Brain microvascular endothelial cell (primary cell): ENCODE results near the gene GLS.

ENCODE experiments used
- DNase-seq: peaks from one replicate; pipeline ENCODE4 v3.0.0-alpha.2; 2020
- H3K27ac ChIP-seq: fragments of 250-450 bp; sonication (Bioruptor Pico); 2 replicates; pipeline ENCODE4 v1.5.1; 2020; ENCODE audit warnings: mild to moderate bottlenecking, moderate library complexity
- H3K27me3 ChIP-seq: fragments of 250-450 bp; sonication (Bioruptor Pico); replicated peaks from 2 replicates; pipeline ENCODE4 v1.5.1; 2020; ENCODE audit warnings: mild to moderate bottlenecking
- H3K36me3 ChIP-seq: fragments of 250-450 bp; sonication (Bioruptor Pico); replicated peaks from 2 replicates; pipeline ENCODE4 v1.5.1; 2020; ENCODE audit warnings: mild to moderate bottlenecking
- H3K4me3 ChIP-seq: 2 replicates; pipeline ENCODE4 v1.5.1; 2011; ENCODE audit warnings: low read depth, mild to moderate bottlenecking, control low read depth, low read length, moderate library complexity
- CTCF ChIP-seq: IDR thresholded peaks from 2 replicates; pipeline ENCODE4 v1.5.1; 2011; ENCODE audit warnings: low read depth, mild to moderate bottlenecking, moderate library complexity, low read length, control low read depth, inconsistent platforms; ENCODE audit errors: missing control alignments
- in situ Hi-C: cut with HindIII; loops from 2 replicates; pipeline ENCODE4 v1.10.0; 2017; ENCODE audit warnings: low sequenced_read_pairs, low pct_ligation_motif_present

GLS gene

GRCh38 chr2:190891372-190891771 lies 10.8 kb downstream of the GLS start:
- no peak for TF ChIP-seq CTCF
- H3K27ac ChIP-seq, result no peak overlapping the region

GRCh38 chr2:190891889-190892288 lies 11.3 kb downstream of the GLS start:
- H3K27ac ChIP-seq, result no peak overlapping the region

More at GRCh38 chr2:190891372-190891771, 10.8 kb downstream of the GLS start:
- in situ Hi-C loops, result no loop called here
- H3K4me3 ChIP-seq, result no peak overlapping the region
- H3K27me3 ChIP-seq, result no peaks in the 10 kb centered on the region
- DNase-seq, result no peak
- peaks cover 12% of the 10 kb centered on the region for H3K36me3 ChIP-seq

GRCh38 chr2:190893157-190893556 lies 12.5 kb downstream of the GLS start:
- no peak for TF ChIP-seq CTCF
- in situ Hi-C loops, result no loop called here
- no peak overlapping the region for H3K27ac ChIP-seq
- no peaks in the 10 kb centered on the region for H3K27me3 ChIP-seq
- H3K36me3 ChIP-seq, result peaks cover 26% of the 10 kb centered on the region
- no peak for DNase-seq
- H3K4me3 ChIP-seq, result no peak overlapping the region

More at GRCh38 chr2:190891889-190892288, 11.3 kb downstream of the GLS start:
- TF ChIP-seq CTCF, result no peak
- H3K4me3 ChIP-seq, result no peak overlapping the region
- in situ Hi-C loops, result no loop called here
- H3K36me3 ChIP-seq, result peaks cover 17% of the 10 kb centered on the region
- H3K27me3 ChIP-seq, result no peaks in the 10 kb centered on the region
- no peak for DNase-seq

- in situ Hi-C loops, result no loop called here
- no peak for TF ChIP-seq CTCF
- peak; percentile 18 for DNase-seq
- H3K27me3 ChIP-seq, result no peaks in the 10 kb centered on the region
- H3K27ac ChIP-seq, result no peak overlapping the region
- H3K4me3 ChIP-seq, result no peak overlapping the region
- H3K36me3 ChIP-seq, result peaks cover 38% of the 10 kb centered on the region
These were observed 15.9 kb downstream of the GLS start for GRCh38 chr2:190896477-190896876.

- Histone ChIP-seq H3K27ac (peak overlapping the region; percentile 51), H3K4me3 (no peak overlapping the region), H3K36me3 (peaks cover 39% of the 10 kb centered on the region), H3K27me3 (no peaks in the 10 kb centered on the region)
- no peak for DNase-seq
- TF ChIP-seq CTCF, result no peak
- in situ Hi-C loops, result no loop called here
These were observed 23.3 kb downstream of the GLS start for GRCh38 chr2:190903693-190904450.

- Histone ChIP-seq H3K27ac (peak overlapping the region; percentile 51), H3K36me3 (peaks cover 38% of the 10 kb centered on the region)
- in situ Hi-C loops, result no loop called here
These were observed 24.1 kb downstream of the GLS start for GRCh38 chr2:190904640-190905261.

More at GRCh38 chr2:190904640-190905261, 24.1 kb downstream of the GLS start:
- peak; percentile 47 for DNase-seq
- no peak for TF ChIP-seq CTCF
- Histone ChIP-seq H3K27me3 (no peaks in the 10 kb centered on the region), H3K4me3 (no peak overlapping the region)
